Bone marrow (tissue), 2 donors: ENCODE measurements around the gene PACC1.
"Not testable (repeated sequence)": the region's sequence is repeated elsewhere in the genome, so short reads cannot be mapped to it uniquely, and the experiment has no call there.

Source experiments
- DNase-seq, 2 donors: peaks; one replicate each; lab custom pipeline; 2025; lab: John Stamatoyannopoulos, UW

The PACC1 gene

GRCh38 chr1:212328248-212328647 lies 86.4 kb downstream of the PACC1 start:
- DNase-seq, result no peak

GRCh38 chr1:212326541-212326940 lies 88.1 kb downstream of the PACC1 start:
- DNase-seq, result no peak

- no peak for DNase-seq
Measured at GRCh38 chr1:212323066-212323465, 91.6 kb downstream of the PACC1 start.

GRCh38 chr1:212321031-212321430 lies 93.7 kb downstream of the PACC1 start:
- DNase-seq, result not testable (repeated sequence)

GRCh38 chr1:212317916-212318315 lies 96.8 kb downstream of the PACC1 start:
- no peak for DNase-seq

- no peak for DNase-seq
Measured at GRCh38 chr1:212315907-212316306, 98.8 kb downstream of the PACC1 start.

GRCh38 chr1:212315184-212315583 lies 99.5 kb downstream of the PACC1 start:
- DNase-seq, result no peak
